Coronary artery (tissue), 2 donors: ENCODE results near the gene CTIF.

ENCODE experiments used
- DNase-seq: peaks from one replicate; pipeline ENCODE4 v3.0.0-alpha.2; 2017; ENCODE audit warnings: low spot score
- H3K27ac ChIP-seq, 2 donors: fragments of 200-600 bp; sonication (generic); one replicate each; pipeline ENCODE4 v1.5.1; 2016 to 2019
- H3K4me3 ChIP-seq: fragments of 200-600 bp; sonication (generic); 2 replicates; pipeline ENCODE4 v1.5.1; 2016; ENCODE audit warnings: mild to moderate bottlenecking, moderate library complexity
- CTCF ChIP-seq: fragments of 200-600 bp; sonication (generic); IDR thresholded peaks from one replicate; pipeline ENCODE4 v1.5.1; 2019; ENCODE audit warnings: antibody characterized with exemption

The CTIF gene

GRCh38 chr18:48749768-48750167 lies 210.9 kb downstream of the CTIF start:
- TF ChIP-seq CTCF, result no peak
- Histone ChIP-seq H3K4me3 (no peak overlapping the region), H3K27ac (peak overlapping the region; percentile 74 to 88)
- DNase-seq, result peak; percentile 82

- H3K27ac ChIP-seq, result peak overlapping the region; percentile 74 to 88
- DNase-seq, result no peak
- TF ChIP-seq CTCF, result no peak
- no peak overlapping the region for H3K4me3 ChIP-seq
Measured at GRCh38 chr18:48750485-48751175, 211.8 kb downstream of the CTIF start.

GRCh38 chr18:48751727-48752468 lies 213.1 kb downstream of the CTIF start:
- DNase-seq, result no peak
- TF ChIP-seq CTCF, result no peak
- H3K27ac ChIP-seq, result peak overlapping the region in 1 of 2 donors; percentile 88
- no peak overlapping the region for H3K4me3 ChIP-seq

- no peak overlapping the region for H3K27ac ChIP-seq
- H3K4me3 ChIP-seq, result no peak overlapping the region
- DNase-seq, result no peak
- TF ChIP-seq CTCF, result no peak
Measured at GRCh38 chr18:48752478-48752877, 213.6 kb downstream of the CTIF start.

- Histone ChIP-seq H3K4me3 (no peak overlapping the region), H3K27ac (peak overlapping the region in 1 of 2 donors; percentile 17)
- TF ChIP-seq CTCF, result no peak
- DNase-seq, result no peak
Measured at GRCh38 chr18:48752928-48753327, 214.1 kb downstream of the CTIF start.

GRCh38 chr18:48753691-48754090 lies 214.9 kb downstream of the CTIF start:
- H3K27ac ChIP-seq, result no peak overlapping the region
- no peak for DNase-seq
- no peak for TF ChIP-seq CTCF
- H3K4me3 ChIP-seq, result no peak overlapping the region

- Histone ChIP-seq H3K27ac (no peak overlapping the region), H3K4me3 (no peak overlapping the region)
- no peak for TF ChIP-seq CTCF
- DNase-seq, result no peak
Measured at GRCh38 chr18:48754559-48754958, 215.7 kb downstream of the CTIF start.
